ENCODE measurements around the gene SLC44A5. TPM values are rescaled to one million over a fixed set of nuclear protein-coding genes. Genes with fewer than 3 reads are reported as not detected.
"Not testable (repeated sequence)": the region's sequence is repeated elsewhere in the genome, so short reads cannot be mapped to it uniquely, and the experiment has no call there.

SLC44A5 gene
- 5.3 TPM for total RNA-seq (ENCODE audit: insufficient read depth, low replicate concordance)

DNA sequence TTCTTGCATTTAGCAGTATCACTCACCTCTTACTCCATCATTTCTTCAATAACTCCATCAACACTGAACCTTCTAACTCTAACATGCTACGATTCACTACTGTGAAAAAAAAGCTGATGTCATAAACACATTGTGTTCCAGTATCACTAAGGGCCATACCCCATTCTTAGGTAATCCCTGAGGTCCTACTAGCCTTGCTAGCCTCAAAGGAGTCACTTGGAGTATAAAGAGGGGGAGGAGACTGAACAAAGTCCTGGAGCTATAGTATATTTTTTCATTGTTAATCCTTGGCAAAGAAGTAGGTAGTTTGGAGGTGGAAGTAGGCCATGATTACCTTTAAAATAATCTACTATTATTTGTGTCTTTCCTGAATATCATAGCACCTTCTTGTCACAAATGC lies at the start of gene SLC44A5:
Gene SLC44A5 (minus strand): TSS at position 101 of the 400 bp plus-strand sequence. CDS start 69,667 bp downstream, outside the sequence.
- DNase-seq (ENCODE audit: low spot score), result no peak

GRCh38 chr1:75655931-75656330 lies 45.0 kb upstream of the SLC44A5 start:
- DNase-seq (ENCODE audit: low spot score), result no peak

GRCh38 chr1:75647183-75647582 lies 36.3 kb upstream of the SLC44A5 start:
- DNase-seq (ENCODE audit: low spot score), result not testable (repeated sequence)

DNA sequence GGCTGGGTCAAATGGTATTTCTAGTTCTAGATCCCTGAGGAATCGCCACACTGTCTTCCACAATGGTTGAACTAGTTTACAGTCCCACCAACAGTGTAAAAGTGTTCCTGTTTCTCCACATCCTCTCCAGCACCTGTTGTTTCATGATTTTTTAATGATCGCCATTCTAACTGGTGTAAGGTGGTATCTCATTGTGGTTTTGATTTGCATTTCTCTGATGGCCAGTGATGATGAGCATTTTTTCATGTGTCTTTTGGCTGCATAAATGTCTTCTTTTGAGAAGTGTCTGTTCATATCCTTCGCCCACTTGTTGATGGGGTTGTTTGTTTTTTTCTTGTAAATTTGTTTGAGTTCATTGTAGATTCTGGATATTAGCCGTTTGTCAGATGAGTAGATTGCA lies 34.2 kb upstream of the SLC44A5 start:
- not testable (repeated sequence) for DNase-seq (ENCODE audit: low spot score)

- no peak for DNase-seq (ENCODE audit: low spot score)
Observed at GRCh38 chr1:75643460-75643859, 32.5 kb upstream of the SLC44A5 start.

DNA sequence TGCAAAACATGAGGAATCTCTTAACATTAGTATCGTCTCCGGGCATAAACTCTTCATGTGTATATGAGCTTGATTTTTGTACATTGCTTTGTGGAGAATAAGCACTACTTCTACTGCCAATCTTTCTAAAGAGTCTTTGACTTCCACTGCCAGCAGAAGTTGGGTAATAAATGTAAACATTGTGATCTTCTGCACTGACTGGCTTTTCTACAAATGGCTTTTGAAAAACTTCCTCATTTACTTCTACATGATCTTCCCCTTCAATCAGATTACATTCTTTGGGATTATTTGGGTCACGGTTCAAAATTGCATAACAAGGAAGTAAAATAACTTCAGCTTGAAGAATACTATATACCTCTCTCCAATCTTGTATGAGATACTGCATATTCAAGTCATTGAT lies 30.4 kb upstream of the SLC44A5 start:
- no peak for DNase-seq (ENCODE audit: low spot score)

- DNase-seq (ENCODE audit: low spot score), result no peak
Observed at GRCh38 chr1:75640137-75640536, 29.2 kb upstream of the SLC44A5 start.

- peak; percentile 36 for DNase-seq (ENCODE audit: low spot score)
Observed at GRCh38 chr1:75632350-75632949, 21.5 kb upstream of the SLC44A5 start.

DNA sequence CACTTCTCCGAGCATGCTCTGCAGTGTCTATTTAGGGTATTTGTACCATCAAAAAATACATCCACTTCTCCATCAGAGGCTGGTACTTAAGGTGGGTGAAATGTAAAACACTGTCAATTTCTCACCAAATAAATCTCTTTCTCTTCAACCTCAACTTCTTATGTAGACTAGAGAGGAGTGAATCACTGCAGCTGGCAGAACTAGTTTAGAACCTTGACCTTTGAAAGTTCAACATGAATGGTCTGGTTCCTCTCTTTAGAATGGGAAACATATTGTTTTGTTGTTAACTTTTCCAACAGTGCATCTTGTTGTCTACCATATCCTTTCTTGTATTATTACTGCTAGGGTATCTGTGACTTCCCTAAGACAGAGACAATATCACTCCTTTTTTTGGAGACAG lies 20.1 kb upstream of the SLC44A5 start:
- DNase-seq (ENCODE audit: low spot score), result no peak

DNA sequence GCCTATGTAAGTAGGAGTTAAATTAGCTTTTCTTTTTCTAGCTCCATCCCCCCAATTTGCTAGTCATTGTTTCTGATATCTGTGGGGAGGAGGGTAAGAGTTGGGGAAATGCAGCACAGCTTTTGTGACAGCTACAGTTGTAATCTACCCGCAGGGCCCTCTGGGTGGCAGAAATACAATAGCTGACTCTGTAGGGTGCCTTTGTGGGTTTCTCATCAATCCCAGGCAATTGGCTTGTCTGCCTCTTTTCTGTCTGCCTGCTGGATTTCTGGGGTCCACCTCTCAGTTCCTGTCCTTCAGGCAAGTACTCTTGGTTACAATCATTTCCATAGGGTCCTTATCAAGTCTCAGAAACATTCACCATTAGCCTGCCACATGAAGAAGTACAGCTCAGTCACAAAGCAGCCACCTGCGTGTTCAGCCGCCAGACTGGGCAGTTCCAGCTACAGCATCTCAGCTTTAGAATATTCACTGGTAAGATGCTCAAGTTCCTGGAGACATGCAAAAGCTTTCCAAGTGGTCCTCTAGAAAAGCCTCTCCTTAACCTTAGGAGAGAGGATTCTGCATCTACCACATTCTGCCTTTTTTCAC lies 19.2 kb upstream of the SLC44A5 start:
- no peak for DNase-seq (ENCODE audit: low spot score)

- DNase-seq (ENCODE audit: low spot score), result no peak
Observed at GRCh38 chr1:75625795-75626194, 14.9 kb upstream of the SLC44A5 start.

GRCh38 chr1:75618382-75618781 lies 7.5 kb upstream of the SLC44A5 start:
- DNase-seq (ENCODE audit: low spot score), result no peak

- DNase-seq (ENCODE audit: low spot score), result peak; percentile 47
Observed at GRCh38 chr1:75616436-75617433, 5.8 kb upstream of the SLC44A5 start.

GRCh38 chr1:75615613-75616435 lies 4.9 kb upstream of the SLC44A5 start:
- peak; percentile 54 for DNase-seq (ENCODE audit: low spot score)

- DNase-seq (ENCODE audit: low spot score), result peak; percentile 9
Observed at GRCh38 chr1:75614399-75614756, 3.5 kb upstream of the SLC44A5 start.

DNA sequence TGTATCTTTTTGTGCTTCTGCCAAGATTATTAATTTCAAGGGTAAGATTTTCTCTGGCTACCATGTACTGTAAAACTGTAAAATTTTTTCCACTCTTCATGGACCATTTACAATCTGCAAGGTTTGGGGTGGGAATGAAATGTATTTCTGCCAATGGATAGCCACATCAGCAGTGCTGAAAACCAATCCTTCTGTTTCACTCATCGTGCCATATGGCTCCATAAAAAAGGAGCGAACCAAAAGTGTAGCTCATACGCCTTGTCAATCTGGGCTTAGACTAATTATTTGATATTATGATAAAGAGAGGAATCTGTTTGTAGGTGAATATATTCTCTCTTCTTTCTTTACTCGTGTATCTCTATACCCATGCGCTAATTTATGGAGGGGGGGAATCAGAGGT lies 3.0 kb upstream of the SLC44A5 start:
- no peak for DNase-seq (ENCODE audit: low spot score)

DNA sequence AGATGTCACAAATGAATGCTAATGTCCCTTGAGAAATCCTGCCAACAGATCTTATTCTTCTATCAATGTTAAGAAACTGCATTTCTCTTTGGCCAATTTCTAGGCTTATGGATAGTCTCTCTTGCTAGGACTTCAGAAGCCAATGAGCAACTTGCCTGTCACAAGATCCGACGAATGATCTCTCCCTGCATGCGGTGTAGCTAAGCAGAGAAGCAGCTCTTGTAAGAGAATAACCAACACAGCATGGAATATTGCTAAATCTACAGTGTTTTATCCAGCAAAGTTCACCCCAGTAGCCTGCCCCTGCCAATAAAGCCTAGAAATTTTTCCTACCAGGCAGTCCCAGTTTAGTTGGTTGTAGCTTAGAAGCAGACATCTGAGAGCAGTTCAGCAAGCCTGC lies 2.1 kb upstream of the SLC44A5 start:
- DNase-seq (ENCODE audit: low spot score), result no peak

GRCh38 chr1:75602486-75602885 lies 8.4 kb downstream of the SLC44A5 start:
- DNase-seq (ENCODE audit: low spot score), result no peak

DNA sequence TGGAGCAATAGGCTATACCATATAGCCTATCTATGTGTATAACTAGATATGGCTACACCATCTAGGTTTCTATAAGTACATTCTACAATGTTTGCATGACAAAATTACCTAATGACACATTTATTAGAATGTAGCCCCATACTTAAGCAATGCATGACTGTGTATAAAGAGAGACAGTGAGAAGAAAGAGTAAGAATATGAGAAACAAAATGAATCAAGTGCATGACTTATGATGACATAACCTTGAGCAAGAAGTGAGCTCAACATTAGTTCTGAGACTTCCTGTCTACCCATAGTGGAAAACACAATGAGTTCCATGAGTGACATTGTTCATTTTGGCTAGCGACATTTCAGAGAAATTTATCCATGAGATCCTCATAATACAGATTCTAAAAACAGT lies 10.1 kb downstream of the SLC44A5 start:
- DNase-seq (ENCODE audit: low spot score), result no peak

DNA sequence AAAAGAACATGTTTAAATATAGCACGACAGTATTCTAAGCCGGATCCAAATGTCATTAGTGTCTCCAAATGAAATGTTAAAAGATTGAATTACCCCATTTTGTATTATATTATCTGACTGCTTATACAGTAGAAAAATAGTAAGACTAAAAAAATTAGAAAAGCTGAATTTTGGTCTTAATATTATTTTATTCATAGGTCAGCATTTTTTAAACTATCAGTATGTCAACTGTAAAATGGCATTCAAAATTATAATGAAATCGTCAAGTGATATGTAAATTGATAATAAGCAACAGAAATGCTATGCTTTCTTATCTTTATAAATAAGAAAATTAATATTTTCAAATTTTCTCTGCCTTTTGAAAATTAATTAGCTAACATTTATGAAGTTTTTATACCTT lies 16.6 kb downstream of the SLC44A5 start:
- DNase-seq (ENCODE audit: low spot score), result no peak

DNA sequence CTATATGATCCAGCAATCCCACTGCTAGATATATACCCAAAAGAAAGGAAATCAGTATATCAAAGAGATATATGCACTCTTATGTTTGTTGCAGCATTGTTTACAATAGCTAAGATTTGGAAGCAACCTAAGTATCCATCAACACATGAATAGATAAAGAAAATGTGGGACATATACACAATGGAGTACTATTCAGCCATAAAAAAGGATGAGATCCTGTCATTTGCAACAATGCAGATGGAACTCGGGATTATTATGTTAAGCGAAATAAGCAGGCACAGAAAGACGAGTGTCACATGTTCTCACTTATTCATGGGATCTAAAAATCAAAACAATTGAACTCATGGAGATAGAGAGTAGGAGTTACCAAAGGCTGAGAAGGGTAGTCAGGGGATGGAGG lies 17.5 kb downstream of the SLC44A5 start:
- DNase-seq (ENCODE audit: low spot score), result not testable (repeated sequence)

DNA sequence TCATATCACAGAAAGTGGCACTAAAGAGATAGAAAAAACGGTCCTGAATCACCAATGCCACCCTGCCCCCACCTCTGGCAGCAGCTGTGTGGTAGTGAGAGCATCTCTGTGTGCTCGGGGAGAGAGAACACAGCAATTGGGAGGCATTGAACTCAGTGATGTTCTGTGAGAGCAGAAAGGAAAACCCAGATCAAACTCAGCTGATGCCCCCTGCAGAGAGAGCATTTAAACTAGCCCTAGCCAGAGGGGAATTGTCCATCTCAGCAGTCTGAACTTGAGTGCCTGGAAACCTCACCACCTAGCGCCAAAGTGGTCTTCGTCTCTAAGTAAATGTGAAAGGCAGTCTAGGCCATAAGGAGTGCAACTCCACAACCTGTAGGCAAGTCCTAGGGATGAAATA lies 21.3 kb downstream of the SLC44A5 start:
- DNase-seq (ENCODE audit: low spot score), result no peak
